Stomach (tissue), 9 donors: ENCODE data around the gene AIM2. TPM values are rescaled to one million over a fixed set of nuclear protein-coding genes. Genes with fewer than 3 reads are reported as not detected.
"Not testable (repeated sequence)": the region's sequence is repeated elsewhere in the genome, so short reads cannot be mapped to it uniquely, and the experiment has no call there.

Source experiments
- DNase-seq, 2 donors: peaks; one replicate each; pipeline versions ENCODE4 v3.0.0 to v3.0.0-alpha.2; 2013 to 2019
- H3K27ac ChIP-seq, 5 donors: fragments of 200-600 bp in 4 of 5; sonication (generic) in 4 of 5; one replicate each; pipeline ENCODE4 v1.5.1; 2013 to 2019; ENCODE audit warnings: mild to moderate bottlenecking in 1 of 5, moderate library complexity in 1 of 5
- H3K27me3 ChIP-seq, 3 donors: fragments of 200-600 bp; sonication (generic); one replicate each; pipeline ENCODE4 v1.5.1; 2017 to 2019; ENCODE audit warnings: mixed run types in 1 of 3
- H3K36me3 ChIP-seq, 4 donors: fragments of 200-600 bp; sonication (generic); 1 replicate in 3 of 4; 2 replicates in 1 of 4; pipeline ENCODE4 v1.5.1; 2016 to 2019
- H3K4me1 ChIP-seq, 4 donors: fragments of 200-600 bp; sonication (generic); one replicate each; pipeline ENCODE4 v1.5.1; 2016 to 2019
- H3K4me3 ChIP-seq, 4 donors: fragments of 200-600 bp; sonication (generic) in 3 of 4; one replicate each; pipeline ENCODE4 v1.5.1; 2016 to 2019; ENCODE audit warnings: mild to moderate bottlenecking in 1 of 4
- H3K9me3 ChIP-seq, 4 donors: fragments of 200-600 bp; sonication (generic); one replicate each; pipeline ENCODE4 v1.5.1; 2016 to 2019
- CTCF ChIP-seq, 7 experiments: fragments of 450-650 bp in 4 of 7; fragments of 200-600 bp in 3 of 7; sonication (generic) in 3 of 7; IDR thresholded peaks; one replicate each; pipeline ENCODE4 v1.5.1; 2016 to 2019; ENCODE audit warnings: antibody characterized with exemption in 7 of 7, control low read depth in 2 of 7, mild to moderate bottlenecking in 1 of 7
- EP300 ChIP-seq: sonication (generic); formaldehyde crosslinking; IDR thresholded peaks from one replicate; pipeline ENCODE4 v1.6.1; 2017; ENCODE audit warnings: antibody characterized with exemption
- POLR2A ChIP-seq, 4 donors: fragments of 450-650 bp; IDR thresholded peaks; one replicate each; pipeline ENCODE4 v1.6.1; 2016; ENCODE audit warnings: antibody characterized with exemption in 4 of 4, control low read depth in 2 of 4, mild to moderate bottlenecking in 1 of 4, moderate library complexity in 1 of 4
- POLR2AphosphoS5 ChIP-seq, 3 donors: sonication (generic); formaldehyde crosslinking; IDR thresholded peaks; one replicate each; pipeline ENCODE4 v1.6.1; 2016; ENCODE audit warnings: antibody characterized with exemption in 3 of 3
- WGBS, 5 donors: extraction: QIAGEN DNeasy Blood & Tissue Kit in 3 of 5; methylation state at CpG; one replicate each; pipeline versions ENCODE4 v1.1.5 to v1.1.7; 2013 to 2018; 5-methylcytosine and 5-hydroxymethylcytosine counted together
- intact Hi-C: fragments of 100-400 bp; cut with DNase I; formaldehyde crosslinking; loops from one replicate; pipeline ENCODE4 v1.15.1; 2023; ENCODE audit warnings: low total_unique reads
- polyA plus RNA-seq, 3 donors: library from polyadenylated mRNA; stranded (reverse); fragments of 200-250 nt; gene quantifications; one replicate each; pipeline ENCODE4 v1.2.3, GENCODE V29; 2013
- total RNA-seq, 5 donors: library from RNA; depleted of rRNA; stranded (reverse); fragments of >200 nt; gene quantifications; one replicate each; pipeline versions ENCODE4 v1.1.0 to v1.2.3, GENCODE V29; 2014 to 2016
- donor health status: healthy with polysubstance abuse.
- donor health status: Bipolar disorder and iron deficiency.
- donor health status: healthy.

The AIM2 gene
- total and polyA plus RNA-seq, 8 donors: 0.50 to 4.4 (median 1.6) TPM; not detected in 4

- no peak for DNase-seq
- intact Hi-C loops: no loop called here
- Histone ChIP-seq H3K36me3 (peaks cover 18 to 74% (median 62%) of the 10 kb centered on the region in 4 donors), H3K27ac (no peak overlapping the region), H3K27me3 (no peaks in the 10 kb centered on the region), H3K4me3 (no peak overlapping the region), H3K4me1 (peaks cover 4 to 25% (median 16%) of the 10 kb centered on the region in 4 donors), H3K9me3 (no peaks in the 10 kb centered on the region)
- WGBS, 5 donors: 10 to 32% (median 25%) methylated on average over 2 of the region's 2 CpGs
- TF ChIP-seq POLR2AphosphoS5 (IDR thresholded peaks at IDR 0.05): no peak
Observed at GRCh38 chr1:159054427-159054826, 22.1 kb downstream of the AIM2 start.

- DNase-seq: no peak
- H3K27me3 ChIP-seq: no peaks in the 10 kb centered on the region
- H3K4me3 ChIP-seq: no peak overlapping the region
- intact Hi-C loops: no loop called here
- no peak overlapping the region for H3K27ac ChIP-seq
- TF ChIP-seq CTCF (IDR thresholded peaks at IDR 0.05): no peak
- TF ChIP-seq POLR2AphosphoS5 (IDR thresholded peaks at IDR 0.05): no peak
- TF ChIP-seq EP300: no peak
- TF ChIP-seq POLR2A (IDR thresholded peaks at IDR 0.05): no peak
- peaks cover 18 to 85% (median 72%) of the 10 kb centered on the region in 4 donors for H3K36me3 ChIP-seq
- WGBS, 5 donors: 91 to 100% (median 97%) methylated on average over 2 of the region's 2 CpGs
- H3K9me3 ChIP-seq: no peaks in the 10 kb centered on the region
- peaks cover 4 to 25% (median 16%) of the 10 kb centered on the region in 4 donors for H3K4me1 ChIP-seq
Observed at GRCh38 chr1:159051436-159051835, 25.1 kb downstream of the AIM2 start.

- H3K27me3 ChIP-seq, H3K4me3 ChIP-seq, H3K9me3 ChIP-seq, H3K27ac ChIP-seq, DNase-seq, intact Hi-C loops, H3K4me1 ChIP-seq: not testable (repeated sequence)
- peaks cover 10 to 72% (median 57%) of the 10 kb centered on the region in 4 donors for H3K36me3 ChIP-seq
- 19 to 43% (median 27%) methylated on average over 1 of the region's 1 CpG for WGBS, 5 donors
Observed at GRCh38 chr1:159046486-159046885, 30.1 kb downstream of the AIM2 start.

GRCh38 chr1:159040893-159041724, 35.5 kb downstream of the AIM2 start:
- intact Hi-C loops: no loop called here
- DNase-seq: no peak
- H3K4me1 ChIP-seq: no peaks in the 10 kb centered on the region
- no peaks in the 10 kb centered on the region for H3K9me3 ChIP-seq
- TF ChIP-seq POLR2A (IDR thresholded peaks at IDR 0.05) (no peak), EP300 (no peak), CTCF (IDR thresholded peaks at IDR 0.05) (no peak), POLR2AphosphoS5 (IDR thresholded peaks at IDR 0.05) (no peak)
- 82 to 90% (median 86%) methylated on average over 7 of the region's 7 CpGs for WGBS, 5 donors
- peaks cover 5 to 86% (median 75%) of the 10 kb centered on the region in 4 donors for H3K36me3 ChIP-seq
- H3K4me3 ChIP-seq: no peak overlapping the region
- H3K27me3 ChIP-seq: no peaks in the 10 kb centered on the region
- H3K27ac ChIP-seq: no peak overlapping the region

- DNase-seq: no peak
- WGBS, 5 donors: 83 to 95% (median 89%) methylated on average over 1 of the region's 1 CpG
- no peak overlapping the region for H3K27ac ChIP-seq
- H3K4me1 ChIP-seq: no peaks in the 10 kb centered on the region
- H3K4me3 ChIP-seq: no peak overlapping the region
- peaks cover 6 to 86% (median 78%) of the 10 kb centered on the region in 4 donors for H3K36me3 ChIP-seq
- no peaks in the 10 kb centered on the region for H3K9me3 ChIP-seq
- intact Hi-C loops: no loop called here
- H3K27me3 ChIP-seq: no peaks in the 10 kb centered on the region
- TF ChIP-seq CTCF (IDR thresholded peaks at IDR 0.05) (no peak), POLR2A (IDR thresholded peaks at IDR 0.05) (no peak), POLR2AphosphoS5 (IDR thresholded peaks at IDR 0.05) (no peak), EP300 (no peak)
Observed at GRCh38 chr1:159040206-159040605, 36.4 kb downstream of the AIM2 start.
